ENCODE data around the gene ZDHHC14.

Gene ZDHHC14

GRCh38 chr6:157432231-157432891 is 51.4 kb downstream of the ZDHHC14 start:
- no peak for TF ChIP-seq POLR2A (IDR thresholded peaks at IDR 0.05; ENCODE audit: extremely low read depth, insufficient read length)
- no peak for TF ChIP-seq CTCF (IDR thresholded peaks at IDR 0.05; ENCODE audit: low read depth, low read length)
- TF ChIP-seq, protein P1, sequence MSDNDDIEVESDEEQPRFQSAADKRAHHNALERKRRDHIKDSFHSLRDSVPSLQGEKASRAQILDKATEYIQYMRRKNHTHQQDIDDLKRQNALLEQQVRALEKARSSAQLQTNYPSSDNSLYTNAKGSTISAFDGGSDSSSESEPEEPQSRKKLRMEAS (IDR thresholded peaks at IDR 0.05; ENCODE audit: low read depth, low read length): no peak
- no peak for TF ChIP-seq MYC (IDR thresholded peaks at IDR 0.05; ENCODE audit: low read depth, low read length)
- DNase-seq (ENCODE audit: low read depth): no peak
- H3K4me3 ChIP-seq (ENCODE audit: low read depth, low read length): no peak overlapping the region

DNA sequence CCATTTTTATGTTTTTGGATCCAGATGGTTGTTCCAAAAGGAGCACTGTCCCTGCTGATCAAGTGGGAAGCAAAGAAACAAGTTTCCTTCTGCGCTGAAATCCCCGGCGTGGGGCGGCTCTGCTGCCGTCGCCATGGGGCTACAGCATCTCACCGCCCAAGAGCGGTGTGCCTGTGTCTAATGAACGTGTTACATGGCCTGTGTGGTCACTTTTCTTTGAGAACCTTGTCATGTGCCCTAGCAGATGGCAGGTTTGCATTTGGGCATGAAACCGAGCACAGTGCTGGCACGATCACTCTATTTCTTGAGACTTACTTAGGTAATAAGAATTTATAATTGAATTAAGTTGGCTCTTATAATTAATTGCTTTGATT is 51.9 kb downstream of the ZDHHC14 start:
- no peak for DNase-seq (ENCODE audit: low read depth)
- no peak overlapping the region for H3K4me3 ChIP-seq (ENCODE audit: low read depth, low read length)
- TF ChIP-seq, protein P1 (IDR thresholded peaks at IDR 0.05; ENCODE audit: low read depth, low read length): no peak
- no peak for TF ChIP-seq CTCF (IDR thresholded peaks at IDR 0.05; ENCODE audit: low read depth, low read length)

- H3K4me3 ChIP-seq (ENCODE audit: low read depth, low read length): no peak overlapping the region
- no peak for DNase-seq (ENCODE audit: low read depth)
- TF ChIP-seq, protein P1 (IDR thresholded peaks at IDR 0.05; ENCODE audit: low read depth, low read length): no peak
- TF ChIP-seq MYC (IDR thresholded peaks at IDR 0.05; ENCODE audit: low read depth, low read length) (no peak), CTCF (IDR thresholded peaks at IDR 0.05; ENCODE audit: low read depth, low read length) (no peak), POLR2A (IDR thresholded peaks at IDR 0.05; ENCODE audit: extremely low read depth, insufficient read length) (no peak)
Measured at GRCh38 chr6:157433678-157434081, 52.7 kb downstream of the ZDHHC14 start.

DNA sequence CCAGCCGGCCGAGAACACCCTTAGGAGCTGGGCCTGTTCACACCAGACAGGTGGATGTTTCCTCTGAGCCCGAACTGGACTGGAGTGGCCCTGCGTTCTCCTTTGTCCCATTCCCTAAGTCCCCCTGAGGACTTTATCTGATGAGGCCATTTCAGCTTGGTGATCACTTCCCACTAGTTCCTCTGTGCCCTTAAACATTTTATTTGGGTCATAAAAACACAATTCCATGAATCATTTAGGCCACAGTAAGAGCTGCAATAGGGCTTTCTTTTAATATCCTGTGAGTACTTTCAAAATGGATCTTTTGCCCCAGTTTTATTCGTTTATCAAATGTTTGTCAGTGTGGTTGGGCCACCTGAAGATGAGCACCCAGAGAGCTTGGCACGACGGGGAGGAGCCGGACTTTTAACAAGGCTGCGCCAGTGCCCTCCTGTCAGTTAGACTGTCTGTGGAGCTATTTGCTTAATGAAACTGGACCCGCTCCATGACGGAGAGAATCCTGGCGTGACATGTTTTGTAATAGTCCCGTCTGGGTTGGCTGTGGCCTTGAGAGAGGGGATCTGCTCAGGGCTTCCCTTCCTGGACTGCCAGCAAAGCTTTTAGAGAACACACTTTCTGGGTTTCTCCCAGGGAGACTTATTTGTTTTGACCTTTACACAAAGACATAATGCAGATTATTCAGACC is 53.5 kb downstream of the ZDHHC14 start:
- TF ChIP-seq POLR2A (IDR thresholded peaks at IDR 0.05; ENCODE audit: extremely low read depth, insufficient read length): no peak
- TF ChIP-seq, protein P1 (IDR thresholded peaks at IDR 0.05; ENCODE audit: low read depth, low read length): no peak
- TF ChIP-seq CTCF (IDR thresholded peaks at IDR 0.05; ENCODE audit: low read depth, low read length): no peak
- no peak for TF ChIP-seq MYC (IDR thresholded peaks at IDR 0.05; ENCODE audit: low read depth, low read length)
- no peak overlapping the region for H3K4me3 ChIP-seq (ENCODE audit: low read depth, low read length)
- DNase-seq (ENCODE audit: low read depth): no peak

- H3K4me3 ChIP-seq (ENCODE audit: low read depth, low read length): no peak overlapping the region
- TF ChIP-seq MYC (IDR thresholded peaks at IDR 0.05; ENCODE audit: low read depth, low read length) (no peak), CTCF (IDR thresholded peaks at IDR 0.05; ENCODE audit: low read depth, low read length) (no peak), POLR2A (IDR thresholded peaks at IDR 0.05; ENCODE audit: extremely low read depth, insufficient read length) (no peak)
- TF ChIP-seq, protein P1 (IDR thresholded peaks at IDR 0.05; ENCODE audit: low read depth, low read length): no peak
- no peak for DNase-seq (ENCODE audit: low read depth)
Measured at GRCh38 chr6:157436219-157436943, 55.4 kb downstream of the ZDHHC14 start.

Measured in NB4 (cell line).